ENCODE results near the gene GPR101. TPM values are rescaled to one million over a fixed set of nuclear protein-coding genes. Genes with fewer than 3 reads are reported as not detected.

Gene GPR101
- total and polyA plus RNA-seq, 10 of the 15 experiments (the other 5 are each of a cell fraction or from before 2014, with no cell fraction given), result not detected

DNA sequence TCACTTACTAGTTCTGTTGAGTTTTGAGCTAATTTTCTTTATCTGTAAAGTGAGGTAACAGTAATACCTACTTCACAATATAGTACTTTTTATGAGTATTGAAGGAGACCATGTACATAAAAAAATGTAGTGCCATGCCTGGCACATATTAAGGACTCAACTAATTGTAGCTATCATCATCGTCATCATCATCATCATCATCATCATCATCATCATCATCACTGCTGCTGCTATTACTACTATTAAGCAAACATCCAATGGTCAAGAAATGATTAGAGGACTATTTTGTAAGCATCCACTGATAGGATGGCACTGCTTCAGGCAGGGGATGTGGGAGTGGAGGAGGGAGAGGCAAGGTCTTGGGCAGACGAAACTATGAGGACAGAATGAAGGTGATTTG is 47.4 kb upstream of the GPR101 start:
- no peak for ATAC-seq
- H3K9me3 ChIP-seq (replicated peaks; ENCODE audit: control insufficient read depth, insufficient read depth, low read length), result no peaks in the 10 kb centered on the region
- SMC1A ChIA-PET (ENCODE audit: uncharacterized antibody, unreplicated experiment), result no interaction called here
- H3K27me3 ChIP-seq (replicated peaks in 1 of 2; ENCODE audit: control insufficient read depth in 2 of 2, insufficient read depth in 2 of 2, low read length in 1 of 2), result no peaks in the 10 kb centered on the region
- intact Hi-C loops (cut with micrococcal nuclease; ENCODE audit: unreplicated experiment) (no loop called here), in situ Hi-C loops (cut with MboI) (no loop called here)
- WGBS (ENCODE audit: insufficient coverage, insufficient replicate concordance, low lambda C conversion rate, missing lambda C conversion rate), result 2% methylated on average over 2 of the region's 2 CpGs
- FAIRE-seq, result no peak
- no peak for DNase-seq (ENCODE audit: low read depth, low spot score)
- no peak overlapping the region for H3K4me2 ChIP-seq (ENCODE audit: control insufficient read depth, insufficient read depth)
- POLR2A ChIA-PET, result no interaction called here
- TF ChIP-seq SREBF2 (IDR thresholded peaks at IDR 0.05; ENCODE audit: low read length) (no peak), IRF3 (IDR thresholded peaks at IDR 0.05) (no peak), POLR2A (IDR thresholded peaks at IDR 0.05; ENCODE audit: low read depth, low read length) (no peak), ELK1 (IDR thresholded peaks at IDR 0.05; ENCODE audit: low read depth, low read length) (no peak)
- no peaks in the 10 kb centered on the region for H4K20me1 ChIP-seq (ENCODE audit: control insufficient read depth, insufficient read depth)
- no peak overlapping the region for H3K4me3 ChIP-seq
- RAD21 ChIA-PET (ENCODE audit: unreplicated experiment), result no interaction called here
- no peak overlapping the region for H3K9ac ChIP-seq (ENCODE audit: control insufficient read depth, insufficient read depth, low read length)
- H3K79me2 ChIP-seq (ENCODE audit: control insufficient read depth, insufficient read depth, low read length), result no peaks in the 10 kb centered on the region
- no peaks in the 10 kb centered on the region for H3K4me1 ChIP-seq (ENCODE audit: control insufficient read depth, insufficient read depth, low read length)
- H3K36me3 ChIP-seq (ENCODE audit: control insufficient read depth in 2 of 2, insufficient read depth in 2 of 2, low read length in 1 of 2), result no peaks in the 10 kb centered on the region
- no peak overlapping the region for H2AFZ ChIP-seq (ENCODE audit: control insufficient read depth, low read depth, low read length)
- BruUV-seq (replicated peaks), result no TSS peak
- no peak overlapping the region for H3K27ac ChIP-seq (ENCODE audit: control insufficient read depth, insufficient read depth)
- CTCF ChIA-PET, result no interaction called here

DNA sequence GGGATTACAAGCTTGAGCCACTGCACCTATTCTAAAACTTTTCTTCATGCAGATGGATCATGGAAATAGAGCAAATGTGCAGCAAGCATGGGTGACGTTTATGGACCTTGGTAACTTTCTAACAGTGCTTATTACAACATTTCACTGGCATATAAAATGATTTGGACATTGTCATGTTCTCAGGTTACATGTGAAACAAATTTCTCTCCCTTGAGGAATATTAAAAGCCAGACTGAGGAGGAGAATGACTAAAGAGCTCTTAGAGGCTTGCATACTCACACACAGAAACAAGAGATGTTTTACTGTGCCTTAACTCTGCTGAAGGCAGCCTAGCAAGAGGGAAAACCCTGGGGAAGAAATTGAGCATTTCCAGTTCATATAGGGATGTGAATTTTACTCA is 38.6 kb upstream of the GPR101 start:
- intact Hi-C loops (cut with micrococcal nuclease; ENCODE audit: unreplicated experiment) (no loop called here), in situ Hi-C loops (cut with MboI) (no loop called here)
- ATAC-seq, result no peak
- Histone ChIP-seq H3K9me3 (replicated peaks; ENCODE audit: control insufficient read depth, insufficient read depth, low read length) (no peaks in the 10 kb centered on the region), H3K79me2 (ENCODE audit: control insufficient read depth, insufficient read depth, low read length) (no peaks in the 10 kb centered on the region), H3K27ac (ENCODE audit: control insufficient read depth, insufficient read depth) (no peak overlapping the region), H3K36me3 (ENCODE audit: control insufficient read depth in 2 of 2, insufficient read depth in 2 of 2, low read length in 1 of 2) (no peaks in the 10 kb centered on the region), H2AFZ (ENCODE audit: control insufficient read depth, low read depth, low read length) (no peak overlapping the region), H4K20me1 (ENCODE audit: control insufficient read depth, insufficient read depth) (no peaks in the 10 kb centered on the region), H3K27me3 (replicated peaks in 1 of 2; ENCODE audit: control insufficient read depth in 2 of 2, insufficient read depth in 2 of 2, low read length in 1 of 2) (no peaks in the 10 kb centered on the region), H3K4me1 (ENCODE audit: control insufficient read depth, insufficient read depth, low read length) (no peaks in the 10 kb centered on the region), H3K4me3 (no peak overlapping the region), H3K9ac (ENCODE audit: control insufficient read depth, insufficient read depth, low read length) (no peak overlapping the region), H3K4me2 (ENCODE audit: control insufficient read depth, insufficient read depth) (no peak overlapping the region)
- no TSS peak for BruUV-seq (replicated peaks)
- DNase-seq (ENCODE audit: low read depth, low spot score), result no peak
- FAIRE-seq, result no peak
- ChIA-PET CTCF (no interaction called here), POLR2A (no interaction called here), RAD21 (ENCODE audit: unreplicated experiment) (no interaction called here), SMC1A (ENCODE audit: uncharacterized antibody, unreplicated experiment) (no interaction called here)
- WGBS (ENCODE audit: insufficient coverage, insufficient replicate concordance, low lambda C conversion rate, missing lambda C conversion rate), result 0% methylated on average over 1 of the region's 1 CpG
- TF ChIP-seq JUND (IDR thresholded peaks at IDR 0.05; ENCODE audit: low read depth, low read length), result no peak
- no peak for TF ChIP-seq HSF1 (IDR thresholded peaks at IDR 0.05; ENCODE audit: low read depth, low read length)
- TF ChIP-seq CBX3 (IDR thresholded peaks at IDR 0.05; ENCODE audit: borderline replicate concordance, low read depth), result no peak
- TF ChIP-seq JUNB (IDR thresholded peaks at IDR 0.05), result no peak
- TF ChIP-seq SIX5 (IDR thresholded peaks at IDR 0.05; ENCODE audit: low read depth, low read length, severe bottlenecking), result no peak
- no peak for TF ChIP-seq BCL11A (IDR thresholded peaks at IDR 0.05; ENCODE audit: low read depth, low read length)
- no peak for TF ChIP-seq SMC3 (IDR thresholded peaks at IDR 0.05; ENCODE audit: borderline replicate concordance, low read length)
- TF ChIP-seq ZNF24 (IDR thresholded peaks at IDR 0.05), result no peak
- TF ChIP-seq MYB (IDR thresholded peaks at IDR 0.05; ENCODE audit: borderline replicate concordance, low read depth, low read length), result no peak

All from GM12878 (cell line).